OCI-LY1 (cell line): ENCODE measurements around the gene PLEKHH1.

Experiments used
- CTCF ChIP-seq: fragments of 200-600 bp; sonication (generic), shearing (Covaris generic); IDR thresholded peaks from 2 replicates; pipeline ENCODE4 v1.5.1; 2017; ENCODE audit warnings: mild to moderate bottlenecking, antibody characterized with exemption, low read length, moderate library complexity, mixed read lengths
- EZH2 ChIP-seq: fragments of 200-600 bp; sonication (generic), shearing (Covaris generic); IDR thresholded peaks from 2 replicates; pipeline ENCODE4 v1.8.0; 2017; ENCODE audit warnings: borderline replicate concordance, mixed run types, mild to moderate bottlenecking, antibody characterized with exemption, low read length, moderate library complexity, mixed read lengths

- TF ChIP-seq CTCF (no peak), EZH2 (no peak)
Measured at GRCh38 chr14:67510836-67511235, 22.3 kb upstream of the PLEKHH1 start.
